Measurements from ENCODE around the gene SLC25A1. TPM values are rescaled to one million over a fixed set of nuclear protein-coding genes. Genes with fewer than 3 reads are reported as not detected.

SLC25A1 gene
- total RNA-seq, 4 donors from 2014 or later = 35.6 to 71.0 (median 57.8) TPM

DNA sequence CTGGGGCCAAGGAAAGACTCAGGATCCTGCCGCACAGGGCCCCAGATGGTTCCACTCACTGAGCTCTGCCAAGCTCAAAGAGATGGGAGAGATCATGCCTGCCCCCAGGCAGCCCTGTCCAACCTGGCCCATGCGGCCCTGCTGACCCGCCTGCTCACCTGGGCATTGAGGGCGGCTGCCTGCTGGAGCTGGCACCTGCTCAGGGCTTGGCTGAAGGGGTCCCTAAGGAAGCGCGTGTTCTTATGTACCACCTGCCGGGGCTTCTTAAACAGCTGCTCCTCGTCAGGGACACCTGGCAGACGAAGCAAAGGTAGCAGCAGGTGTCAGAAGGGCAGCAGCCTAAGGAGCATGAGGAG, 39.6 kb downstream of the SLC25A1 start:
- 94% methylated on average over 8 of the region's 9 CpGs for WGBS
- H3K27ac ChIP-seq = no peak overlapping the region
- H3K27me3 ChIP-seq = no peaks in the 10 kb centered on the region
- no peak overlapping the region for H3K4me3 ChIP-seq
- no peaks in the 10 kb centered on the region for H3K9me3 ChIP-seq
- no peak for DNase-seq (ENCODE audit: low spot score in 2 of 2)
- H3K36me3 ChIP-seq = peaks cover 89% of the 10 kb centered on the region
- peaks cover 7% of the 10 kb centered on the region for H3K4me1 ChIP-seq
- TF ChIP-seq, protein P1, sequence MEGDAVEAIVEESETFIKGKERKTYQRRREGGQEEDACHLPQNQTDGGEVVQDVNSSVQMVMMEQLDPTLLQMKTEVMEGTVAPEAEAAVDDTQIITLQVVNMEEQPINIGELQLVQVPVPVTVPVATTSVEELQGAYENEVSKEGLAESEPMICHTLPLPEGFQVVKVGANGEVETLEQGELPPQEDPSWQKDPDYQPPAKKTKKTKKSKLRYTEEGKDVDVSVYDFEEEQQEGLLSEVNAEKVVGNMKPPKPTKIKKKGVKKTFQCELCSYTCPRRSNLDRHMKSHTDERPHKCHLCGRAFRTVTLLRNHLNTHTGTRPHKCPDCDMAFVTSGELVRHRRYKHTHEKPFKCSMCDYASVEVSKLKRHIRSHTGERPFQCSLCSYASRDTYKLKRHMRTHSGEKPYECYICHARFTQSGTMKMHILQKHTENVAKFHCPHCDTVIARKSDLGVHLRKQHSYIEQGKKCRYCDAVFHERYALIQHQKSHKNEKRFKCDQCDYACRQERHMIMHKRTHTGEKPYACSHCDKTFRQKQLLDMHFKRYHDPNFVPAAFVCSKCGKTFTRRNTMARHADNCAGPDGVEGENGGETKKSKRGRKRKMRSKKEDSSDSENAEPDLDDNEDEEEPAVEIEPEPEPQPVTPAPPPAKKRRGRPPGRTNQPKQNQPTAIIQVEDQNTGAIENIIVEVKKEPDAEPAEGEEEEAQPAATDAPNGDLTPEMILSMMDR (IDR thresholded peaks at IDR 0.05) = no peak
- TF ChIP-seq EP300 (IDR thresholded peaks at IDR 0.05) (no peak), POLR2A (IDR thresholded peaks at IDR 0.05) (no peak), POLR2AphosphoS5 (IDR thresholded peaks at IDR 0.05) (no peak)

DNA sequence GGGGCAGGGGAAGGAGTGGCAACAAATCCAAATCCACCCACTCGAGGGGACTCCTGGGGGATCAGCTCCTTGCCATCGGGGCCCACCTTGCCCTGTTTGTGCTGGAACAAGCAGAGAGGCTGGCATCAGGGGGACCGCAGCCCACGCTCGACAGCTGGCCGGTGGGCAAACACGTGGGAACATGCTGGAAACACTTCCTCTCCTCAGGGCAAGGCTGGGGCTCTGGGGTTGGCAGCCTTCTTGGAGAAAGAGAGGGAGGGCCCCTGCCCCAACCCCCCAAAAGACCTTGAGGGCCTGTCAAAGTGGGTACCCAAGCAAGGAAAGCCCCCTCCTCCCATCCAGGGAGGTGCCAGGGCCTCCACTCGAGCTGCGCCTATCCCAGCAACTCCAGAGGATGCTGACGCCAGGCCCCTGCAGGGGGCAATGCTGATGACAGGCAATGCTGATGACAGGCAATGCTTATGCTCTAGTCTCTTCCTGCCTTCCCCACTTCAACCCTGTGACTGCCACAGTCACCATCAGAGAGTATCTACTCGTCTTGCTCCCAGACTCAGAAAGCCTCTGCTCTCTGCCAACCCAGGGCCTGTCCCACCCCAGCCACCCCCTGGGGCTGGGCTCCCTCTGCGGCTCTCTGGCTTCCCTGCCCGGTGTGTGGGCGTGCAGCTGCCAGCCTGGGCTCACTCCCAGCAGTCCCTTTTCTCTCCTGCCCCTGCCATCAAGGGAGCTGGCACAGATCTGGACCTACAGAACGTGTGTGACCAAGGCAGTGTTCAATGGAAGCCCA, 40.1 kb downstream of the SLC25A1 start:
- Histone ChIP-seq H3K27me3 (no peaks in the 10 kb centered on the region), H3K4me1 (peaks cover 1% of the 10 kb centered on the region), H3K27ac (no peak overlapping the region), H3K36me3 (peaks cover 95% of the 10 kb centered on the region), H3K4me3 (no peak overlapping the region), H3K9me3 (no peaks in the 10 kb centered on the region)
- WGBS = 85% methylated on average over 5 of the region's 15 CpGs
- no peak for TF ChIP-seq EP300 (IDR thresholded peaks at IDR 0.05)
- no peak for TF ChIP-seq POLR2AphosphoS5 (IDR thresholded peaks at IDR 0.05)
- no peak for TF ChIP-seq POLR2A (IDR thresholded peaks at IDR 0.05)
- TF ChIP-seq, protein P1 (IDR thresholded peaks at IDR 0.05) = no peak
- DNase-seq (ENCODE audit: low spot score in 2 of 2) = no peak

DNA sequence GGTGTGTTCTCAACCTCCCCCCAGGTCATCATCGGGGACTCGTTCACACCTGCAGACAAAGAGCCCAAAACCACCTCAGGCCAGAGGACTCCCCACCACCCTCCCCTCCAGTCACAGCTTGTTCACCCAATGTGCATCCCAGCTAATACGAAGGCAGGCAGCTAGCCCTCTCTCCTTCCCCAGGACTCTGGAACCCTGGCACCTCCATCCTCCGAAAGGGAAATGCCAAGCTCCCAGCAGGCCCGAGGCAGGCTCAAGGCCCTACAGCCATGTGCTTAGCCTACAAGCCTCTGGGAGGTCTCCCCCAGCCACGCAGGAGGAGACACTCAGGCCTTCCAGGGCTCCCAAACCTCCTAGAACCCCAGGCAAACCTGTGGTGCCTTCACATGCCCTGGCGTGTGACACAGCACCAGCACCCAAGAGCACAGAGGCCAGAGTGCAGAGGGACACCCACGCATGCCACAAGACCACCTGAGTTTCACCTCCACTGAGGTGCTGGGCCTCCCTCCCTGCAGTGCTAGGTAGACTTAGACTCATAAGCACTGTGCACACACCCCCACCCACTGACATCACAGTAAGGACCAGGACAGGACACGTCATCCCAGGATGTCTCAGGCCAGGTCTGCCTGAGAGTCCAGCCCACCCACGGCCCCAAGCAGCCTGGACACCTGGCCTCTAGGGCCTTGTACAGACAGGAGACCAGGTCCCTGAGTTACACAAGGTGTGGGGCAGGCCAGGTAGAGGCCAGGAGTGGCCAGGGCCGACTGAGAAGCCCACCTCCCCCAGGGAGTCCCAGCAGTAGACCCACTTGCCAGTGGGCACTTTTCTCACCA, 40.9 kb downstream of the SLC25A1 start:
- 90% methylated on average over 5 of the region's 11 CpGs for WGBS

DNA sequence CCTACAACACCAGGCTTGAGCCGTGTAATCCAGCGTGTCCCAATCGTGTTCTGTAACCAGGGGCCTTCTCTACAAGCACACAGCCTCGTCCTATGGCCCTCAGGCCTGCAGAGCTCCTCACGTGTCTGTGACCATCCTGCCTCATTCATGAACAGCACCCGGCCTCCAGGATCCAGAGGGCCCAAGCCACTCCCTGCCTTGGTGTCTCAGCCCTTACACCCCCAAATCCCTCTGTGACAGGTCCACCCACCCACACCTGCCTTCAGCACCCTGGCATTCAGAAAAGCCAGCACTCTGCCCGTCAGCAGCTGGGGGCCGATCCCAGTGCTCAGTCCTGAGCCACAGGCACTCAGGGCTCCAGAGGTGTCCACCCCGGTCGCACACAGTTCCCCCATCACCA, 41.6 kb downstream of the SLC25A1 start:
- TF ChIP-seq POLR2A (IDR thresholded peaks at IDR 0.05) = no peak
- no peak for TF ChIP-seq EP300 (IDR thresholded peaks at IDR 0.05)
- TF ChIP-seq POLR2AphosphoS5 (IDR thresholded peaks at IDR 0.05) = no peak
- TF ChIP-seq, protein P1 (IDR thresholded peaks at IDR 0.05) = no peak
- no peak for DNase-seq (ENCODE audit: low spot score in 2 of 2)
- peaks cover 94% of the 10 kb centered on the region for H3K36me3 ChIP-seq
- no peak overlapping the region for H3K4me3 ChIP-seq
- H3K4me1 ChIP-seq = no peaks in the 10 kb centered on the region
- no peaks in the 10 kb centered on the region for H3K27me3 ChIP-seq
- 97% methylated on average over 10 of the region's 10 CpGs for WGBS
- no peaks in the 10 kb centered on the region for H3K9me3 ChIP-seq
- no peak overlapping the region for H3K27ac ChIP-seq

More for the DNA sequence above, 40.9 kb downstream of the SLC25A1 start:
- DNase-seq (ENCODE audit: low spot score in 2 of 2) = no peak
- TF ChIP-seq, protein P1 (IDR thresholded peaks at IDR 0.05) = no peak
- TF ChIP-seq POLR2AphosphoS5 (IDR thresholded peaks at IDR 0.05) (no peak), EP300 (IDR thresholded peaks at IDR 0.05) (no peak), POLR2A (IDR thresholded peaks at IDR 0.05) (no peak)
- no peak overlapping the region for H3K4me3 ChIP-seq
- no peak overlapping the region for H3K27ac ChIP-seq
- no peaks in the 10 kb centered on the region for H3K9me3 ChIP-seq
- no peaks in the 10 kb centered on the region for H3K27me3 ChIP-seq
- peaks cover 100% of the 10 kb centered on the region for H3K36me3 ChIP-seq
- H3K4me1 ChIP-seq = no peaks in the 10 kb centered on the region

DNA sequence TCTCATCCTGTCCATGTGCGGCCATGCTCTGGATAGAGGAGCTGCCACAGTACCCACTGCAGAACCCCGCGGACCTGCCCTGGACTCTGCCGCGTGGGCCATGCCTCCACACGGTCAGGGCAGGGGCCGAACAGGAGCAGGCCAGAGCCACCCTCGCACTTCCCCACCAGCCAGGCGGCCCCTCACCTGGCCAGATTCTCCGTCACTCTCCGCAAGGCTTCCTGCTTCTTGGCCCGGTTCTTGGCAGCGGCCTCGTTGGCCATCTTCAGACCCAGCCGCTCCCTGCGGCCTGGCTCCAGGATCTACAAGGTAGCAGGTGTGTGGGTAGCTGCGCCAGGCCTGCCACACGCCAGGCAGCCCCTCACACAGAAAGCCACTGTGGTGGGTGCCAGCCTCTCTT, 43.7 kb downstream of the SLC25A1 start:
- H3K4me3 ChIP-seq = no peak overlapping the region
- H3K36me3 ChIP-seq = peaks cover 74% of the 10 kb centered on the region

More for the DNA sequence above, 43.7 kb downstream of the SLC25A1 start:
- no peaks in the 10 kb centered on the region for H3K9me3 ChIP-seq
- TF ChIP-seq POLR2AphosphoS5 (IDR thresholded peaks at IDR 0.05) = no peak
- TF ChIP-seq, protein P1 (IDR thresholded peaks at IDR 0.05) = no peak
- no peak for TF ChIP-seq POLR2A (IDR thresholded peaks at IDR 0.05)
- no peak for TF ChIP-seq EP300 (IDR thresholded peaks at IDR 0.05)
- H3K27me3 ChIP-seq = no peaks in the 10 kb centered on the region
- H3K4me1 ChIP-seq = peaks cover 16% of the 10 kb centered on the region
- WGBS = 94% methylated on average over 10 of the region's 18 CpGs
- no peak overlapping the region for H3K27ac ChIP-seq
- peak in 1 of 2 donors; percentile 52 for DNase-seq (ENCODE audit: low spot score in 2 of 2)

All from suprapubic skin (tissue), 4 donors.